ENCODE data around the gene HS3ST3B1. TPM values are rescaled to one million over a fixed set of nuclear protein-coding genes. Genes with fewer than 3 reads are reported as not detected.

HS3ST3B1 gene
- total RNA-seq, 6 experiments from 2014 or later, result 18.3 to 24.6 (median 22.3) TPM

DNA sequence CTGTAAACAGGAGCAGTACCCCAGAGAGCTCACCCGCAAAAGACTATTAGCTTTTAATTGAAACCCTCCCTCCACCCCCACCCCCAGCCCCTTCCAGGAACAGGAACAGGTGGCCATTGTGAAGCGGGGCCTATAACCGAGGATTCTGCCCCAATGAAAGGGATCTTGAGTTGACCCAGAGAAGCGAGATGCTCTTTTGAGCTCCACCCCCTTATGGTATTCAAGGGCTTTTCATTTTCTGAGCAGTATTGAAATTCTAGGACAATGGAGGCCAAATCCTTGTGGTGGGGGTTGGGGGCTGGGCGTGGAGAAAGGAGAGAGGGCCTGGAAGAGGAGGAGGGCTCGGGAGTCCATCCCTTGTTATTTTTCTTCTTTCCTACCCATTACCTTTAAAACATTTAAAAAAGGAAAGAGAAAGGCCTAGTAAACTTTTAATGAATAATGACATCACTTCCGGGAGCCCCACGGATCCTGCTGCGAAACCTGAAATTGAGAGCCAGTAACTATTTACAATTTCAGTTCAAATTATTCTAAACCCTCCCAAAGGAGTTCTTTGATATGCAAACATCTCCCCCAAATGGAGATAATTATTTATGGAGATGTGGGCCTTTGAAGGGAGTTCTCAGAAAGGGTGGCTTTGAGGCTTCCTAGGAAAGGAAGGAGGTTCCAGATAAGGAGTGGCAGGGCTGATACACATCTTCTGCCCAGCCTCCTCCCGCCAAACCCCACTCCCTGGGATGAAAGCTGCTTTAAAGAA, 30.5 kb downstream of the HS3ST3B1 start:
- no peaks in the 10 kb centered on the region for H3K9me3 Mint-ChIP-seq
- DNase-seq, result no peak
- H3K4me3 Mint-ChIP-seq, result no peak overlapping the region
- H3K4me1 Mint-ChIP-seq (ENCODE audit: low read depth), result peaks cover 39% of the 10 kb centered on the region
- no peaks in the 10 kb centered on the region for H3K36me3 Mint-ChIP-seq (ENCODE audit: low read depth)
- no peaks in the 10 kb centered on the region for H3K27me3 Mint-ChIP-seq (ENCODE audit: insufficient read depth)
- TF ChIP-seq, protein P1, sequence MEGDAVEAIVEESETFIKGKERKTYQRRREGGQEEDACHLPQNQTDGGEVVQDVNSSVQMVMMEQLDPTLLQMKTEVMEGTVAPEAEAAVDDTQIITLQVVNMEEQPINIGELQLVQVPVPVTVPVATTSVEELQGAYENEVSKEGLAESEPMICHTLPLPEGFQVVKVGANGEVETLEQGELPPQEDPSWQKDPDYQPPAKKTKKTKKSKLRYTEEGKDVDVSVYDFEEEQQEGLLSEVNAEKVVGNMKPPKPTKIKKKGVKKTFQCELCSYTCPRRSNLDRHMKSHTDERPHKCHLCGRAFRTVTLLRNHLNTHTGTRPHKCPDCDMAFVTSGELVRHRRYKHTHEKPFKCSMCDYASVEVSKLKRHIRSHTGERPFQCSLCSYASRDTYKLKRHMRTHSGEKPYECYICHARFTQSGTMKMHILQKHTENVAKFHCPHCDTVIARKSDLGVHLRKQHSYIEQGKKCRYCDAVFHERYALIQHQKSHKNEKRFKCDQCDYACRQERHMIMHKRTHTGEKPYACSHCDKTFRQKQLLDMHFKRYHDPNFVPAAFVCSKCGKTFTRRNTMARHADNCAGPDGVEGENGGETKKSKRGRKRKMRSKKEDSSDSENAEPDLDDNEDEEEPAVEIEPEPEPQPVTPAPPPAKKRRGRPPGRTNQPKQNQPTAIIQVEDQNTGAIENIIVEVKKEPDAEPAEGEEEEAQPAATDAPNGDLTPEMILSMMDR (IDR thresholded peaks at IDR 0.05), result no peak
- H3K27ac Mint-ChIP-seq, result no peak overlapping the region

DNA sequence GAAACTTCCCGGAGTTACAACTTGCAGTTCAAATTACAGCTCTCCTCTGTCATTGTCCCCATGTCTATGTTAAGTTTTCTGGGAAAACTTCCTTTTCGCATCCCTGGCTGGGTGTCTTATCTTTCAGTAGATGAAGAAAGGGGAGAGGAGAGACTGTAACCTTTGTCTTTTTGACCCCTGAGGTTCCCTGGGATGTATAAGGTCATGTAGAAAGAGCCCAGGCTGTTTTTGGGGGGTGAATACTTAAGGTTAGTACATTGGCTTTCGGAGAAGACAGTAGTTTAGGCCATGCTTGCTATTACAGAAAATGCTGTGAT, 31.1 kb downstream of the HS3ST3B1 start:
- TF ChIP-seq, protein P1 (IDR thresholded peaks at IDR 0.05), result no peak
- Mint-ChIP-seq H3K27me3 (ENCODE audit: insufficient read depth) (no peaks in the 10 kb centered on the region), H3K9me3 (no peaks in the 10 kb centered on the region), H3K27ac (no peak overlapping the region), H3K36me3 (ENCODE audit: low read depth) (no peaks in the 10 kb centered on the region), H3K4me3 (no peak overlapping the region), H3K4me1 (ENCODE audit: low read depth) (peaks cover 38% of the 10 kb centered on the region)
- no peak for DNase-seq

DNA sequence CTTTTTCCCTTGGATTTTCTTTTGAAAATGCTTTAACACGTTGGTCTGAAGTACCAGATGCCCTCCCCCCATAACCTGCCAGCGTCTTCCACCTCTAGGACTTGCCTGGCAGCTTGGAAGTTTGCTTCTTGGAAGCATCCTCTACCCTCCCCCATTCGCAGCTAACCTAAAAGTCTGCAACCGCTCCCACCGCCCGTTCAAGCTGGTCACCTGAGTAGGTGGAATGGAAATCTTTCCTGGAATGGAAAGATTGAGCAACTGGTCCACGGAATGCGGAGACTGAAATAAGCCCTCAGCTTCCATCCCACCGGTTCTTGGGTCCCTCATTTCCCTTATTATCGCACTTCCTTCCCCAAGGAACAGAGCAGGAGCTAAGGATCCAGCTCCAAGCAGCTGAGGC, 31.4 kb downstream of the HS3ST3B1 start:
- DNase-seq, result no peak
- Mint-ChIP-seq H3K4me1 (ENCODE audit: low read depth) (peaks cover 34% of the 10 kb centered on the region), H3K4me3 (no peak overlapping the region), H3K27ac (no peak overlapping the region), H3K9me3 (no peaks in the 10 kb centered on the region), H3K27me3 (ENCODE audit: insufficient read depth) (no peaks in the 10 kb centered on the region), H3K36me3 (ENCODE audit: low read depth) (no peaks in the 10 kb centered on the region)
- TF ChIP-seq, protein P1 (IDR thresholded peaks at IDR 0.05), result no peak

DNA sequence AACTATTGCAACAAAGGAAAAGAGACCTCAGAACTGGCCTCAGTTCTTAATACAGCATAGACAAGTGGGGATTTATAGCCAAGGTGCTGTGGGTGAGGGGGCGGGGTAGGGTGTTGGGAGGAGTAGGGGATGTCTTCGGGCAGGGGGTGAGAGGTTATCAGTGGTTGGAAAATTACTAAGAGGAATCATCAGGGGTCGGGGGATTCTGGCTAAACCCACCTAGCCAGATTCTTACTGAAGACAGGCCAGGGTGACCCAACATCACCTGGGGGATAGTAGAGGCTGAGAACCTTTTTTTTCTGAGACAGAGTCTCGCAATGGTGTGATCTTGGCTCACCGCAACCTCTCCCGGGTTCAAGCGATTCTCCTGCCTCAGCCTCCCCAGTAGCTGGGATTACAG, 32.6 kb downstream of the HS3ST3B1 start:
- no peaks in the 10 kb centered on the region for H3K9me3 Mint-ChIP-seq
- H3K27ac Mint-ChIP-seq, result no peak overlapping the region
- H3K36me3 Mint-ChIP-seq (ENCODE audit: low read depth), result peaks cover 5% of the 10 kb centered on the region; the same call in 1 of the 2 replicates
- DNase-seq, result no peak
- TF ChIP-seq, protein P1 (IDR thresholded peaks at IDR 0.05), result no peak
- no peak overlapping the region for H3K4me3 Mint-ChIP-seq
- H3K27me3 Mint-ChIP-seq (ENCODE audit: insufficient read depth), result no peaks in the 10 kb centered on the region
- H3K4me1 Mint-ChIP-seq (ENCODE audit: low read depth), result peaks cover 27% of the 10 kb centered on the region

DNA sequence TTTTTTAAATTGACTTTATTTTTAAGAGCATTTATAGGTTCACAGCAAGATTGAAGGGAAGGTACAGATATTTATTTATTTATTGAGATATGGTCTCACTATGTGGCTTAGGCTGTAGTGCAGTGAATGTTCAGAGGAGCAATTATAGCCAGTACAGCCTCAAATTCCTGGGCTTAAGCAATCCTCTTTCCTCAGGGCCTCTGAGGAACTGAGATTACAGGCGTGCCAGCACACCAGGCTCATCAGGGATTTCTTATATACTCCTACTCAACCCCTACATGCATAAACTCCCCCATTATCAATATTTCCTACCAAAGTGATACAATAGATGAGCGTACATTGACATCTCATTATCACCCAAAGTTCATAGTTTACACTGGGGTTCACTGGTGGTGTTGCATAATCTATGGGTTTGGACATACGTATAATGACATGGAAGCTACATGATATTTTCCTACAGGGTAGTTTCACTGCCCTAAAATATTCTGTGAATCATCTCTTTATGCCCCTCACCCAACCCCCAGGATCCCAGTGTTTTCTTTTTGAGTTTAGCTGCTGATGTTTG, 33.5 kb downstream of the HS3ST3B1 start:
- peaks cover 13% of the 10 kb centered on the region for H3K36me3 Mint-ChIP-seq (ENCODE audit: low read depth)
- no peak overlapping the region for H3K4me3 Mint-ChIP-seq
- no peaks in the 10 kb centered on the region for H3K9me3 Mint-ChIP-seq
- TF ChIP-seq, protein P1 (IDR thresholded peaks at IDR 0.05), result no peak
- peaks cover 34% of the 10 kb centered on the region for H3K4me1 Mint-ChIP-seq (ENCODE audit: low read depth)
- DNase-seq, result no peak
- H3K27ac Mint-ChIP-seq, result no peak overlapping the region
- no peaks in the 10 kb centered on the region for H3K27me3 Mint-ChIP-seq (ENCODE audit: insufficient read depth)
